Measurements from ENCODE around the gene CDH23.

The CDH23 gene

DNA sequence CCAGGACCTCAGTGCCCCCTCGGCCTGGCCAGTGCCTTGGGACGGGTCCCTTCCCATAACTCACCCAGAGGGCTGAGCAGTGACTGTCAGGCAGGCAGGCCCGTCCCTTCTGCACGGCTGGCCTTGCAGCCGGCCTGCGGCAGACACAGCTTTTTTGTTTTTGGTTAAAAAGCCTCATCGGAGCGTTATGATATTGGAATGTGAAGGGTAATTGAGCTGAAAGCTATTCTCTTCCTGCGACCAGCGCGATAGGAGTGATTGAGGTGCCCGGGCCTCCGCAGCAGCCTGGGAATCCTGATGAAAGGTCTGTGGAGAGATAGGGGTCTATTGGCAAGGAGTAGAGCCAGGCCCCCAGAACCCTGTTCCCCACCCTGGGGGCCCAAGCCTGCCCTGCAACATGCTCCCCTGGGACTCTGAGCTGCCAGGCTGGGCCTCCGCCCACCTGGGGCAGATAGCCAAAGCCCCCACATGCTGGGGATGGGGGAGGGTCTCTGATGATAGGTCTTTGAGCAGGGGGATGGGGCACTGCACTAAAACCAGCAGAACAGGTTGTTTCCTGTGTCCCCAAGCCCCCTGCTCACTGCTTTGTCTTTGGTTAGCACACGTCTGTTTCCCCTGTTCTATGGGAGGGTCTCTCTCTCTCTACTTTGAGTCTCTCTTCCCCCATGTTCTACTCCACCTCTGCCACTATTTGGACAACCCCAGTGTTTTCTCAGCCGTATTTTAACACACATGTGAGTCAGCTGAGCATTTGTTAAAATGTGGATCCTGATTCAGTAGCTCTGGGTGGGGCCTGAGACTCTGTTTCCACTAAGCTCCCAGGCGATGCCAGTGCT lies 131.9 kb downstream of the CDH23 start:
- Histone ChIP-seq H3K9ac (ENCODE audit: low read depth in 1 of 2, low read length in 2 of 2) (no peak overlapping the region), H3K27me3 (ENCODE audit: control insufficient read depth in 2 of 2, insufficient read depth in 2 of 2, low read length in 2 of 2) (no peaks in the 10 kb centered on the region), H3K4me3 (ENCODE audit: low read length in 2 of 2) (no peak overlapping the region), H3K36me3 (ENCODE audit: control insufficient read depth in 2 of 2, insufficient read depth in 2 of 2, low read length in 2 of 2) (no peaks in the 10 kb centered on the region), H3K27ac (ENCODE audit: low read depth in 2 of 2, low read length in 2 of 2) (no peak overlapping the region), H3K4me1 (ENCODE audit: control insufficient read depth in 2 of 2, insufficient read depth in 2 of 2, low read length in 2 of 2) (peaks cover 0 to 9% of the 10 kb centered on the region in 2 donors), H3K9me3 (ENCODE audit: control insufficient read depth in 2 of 2, low read length in 2 of 2) (no peaks in the 10 kb centered on the region)

DNA sequence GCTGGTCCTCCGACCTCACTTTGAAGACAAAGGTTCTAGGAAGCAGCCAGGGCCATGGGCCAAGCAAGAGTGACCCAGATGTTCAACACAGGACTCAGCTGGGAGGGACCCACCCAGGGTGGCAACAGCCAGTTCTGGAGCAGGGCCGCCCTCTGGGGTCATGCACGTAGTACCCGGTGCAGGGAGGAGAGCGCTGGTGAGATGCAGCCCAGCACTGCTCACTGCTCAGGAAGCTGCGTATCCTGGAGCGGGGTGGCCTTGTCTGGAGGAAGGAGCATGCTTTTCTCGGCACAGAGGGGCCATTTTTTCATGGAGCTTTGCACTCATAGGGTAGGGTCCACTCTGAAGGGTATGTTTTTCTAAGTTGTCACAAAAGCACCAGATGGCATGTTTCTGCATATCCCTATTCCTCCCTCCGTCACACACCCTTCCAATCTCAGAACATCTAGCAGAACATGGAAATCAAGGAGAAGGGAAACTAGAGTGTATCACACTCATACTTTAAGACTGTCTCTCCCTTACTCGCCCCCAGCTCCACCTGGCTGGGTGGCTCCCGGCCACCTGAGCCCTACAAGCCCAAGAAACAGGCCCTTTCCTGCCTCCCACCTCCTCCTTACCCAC lies 132.6 kb downstream of the CDH23 start:
- Histone ChIP-seq H3K27me3 (ENCODE audit: control insufficient read depth in 2 of 2, insufficient read depth in 2 of 2, low read length in 2 of 2) (no peaks in the 10 kb centered on the region), H3K27ac (ENCODE audit: low read depth in 2 of 2, low read length in 2 of 2) (no peak overlapping the region), H3K4me1 (ENCODE audit: control insufficient read depth in 2 of 2, insufficient read depth in 2 of 2, low read length in 2 of 2) (peaks cover 0 to 9% of the 10 kb centered on the region in 2 donors), H3K4me3 (ENCODE audit: low read length in 2 of 2) (no peak overlapping the region), H3K9ac (ENCODE audit: low read depth in 1 of 2, low read length in 2 of 2) (no peak overlapping the region), H3K36me3 (ENCODE audit: control insufficient read depth in 2 of 2, insufficient read depth in 2 of 2, low read length in 2 of 2) (no peaks in the 10 kb centered on the region), H3K9me3 (ENCODE audit: control insufficient read depth in 2 of 2, low read length in 2 of 2) (no peaks in the 10 kb centered on the region)

DNA sequence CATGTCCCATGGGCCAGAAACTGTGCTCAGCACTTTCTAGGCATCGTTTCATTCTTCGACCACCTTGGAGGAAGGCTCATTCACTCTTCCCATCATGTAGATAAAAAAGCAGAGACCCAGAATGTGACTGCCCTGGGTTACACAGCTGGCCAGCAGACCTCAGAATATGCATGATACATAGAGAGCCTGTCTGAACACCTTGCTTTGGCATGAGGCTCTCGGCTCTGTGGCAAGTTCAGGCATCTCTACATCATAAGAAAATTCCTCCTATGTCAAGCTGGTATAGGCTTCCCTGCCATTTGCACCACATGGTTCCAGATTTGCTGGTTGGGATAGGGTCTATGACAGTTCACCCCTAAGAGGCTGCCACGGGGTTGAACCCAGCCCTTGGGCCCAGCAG lies 134.1 kb downstream of the CDH23 start:
- Histone ChIP-seq H3K4me1 (ENCODE audit: control insufficient read depth in 2 of 2, insufficient read depth in 2 of 2, low read length in 2 of 2) (peaks cover 0 to 9% of the 10 kb centered on the region in 2 donors), H3K36me3 (ENCODE audit: control insufficient read depth in 2 of 2, insufficient read depth in 2 of 2, low read length in 2 of 2) (no peaks in the 10 kb centered on the region), H3K9me3 (ENCODE audit: control insufficient read depth in 2 of 2, low read length in 2 of 2) (no peaks in the 10 kb centered on the region)

DNA sequence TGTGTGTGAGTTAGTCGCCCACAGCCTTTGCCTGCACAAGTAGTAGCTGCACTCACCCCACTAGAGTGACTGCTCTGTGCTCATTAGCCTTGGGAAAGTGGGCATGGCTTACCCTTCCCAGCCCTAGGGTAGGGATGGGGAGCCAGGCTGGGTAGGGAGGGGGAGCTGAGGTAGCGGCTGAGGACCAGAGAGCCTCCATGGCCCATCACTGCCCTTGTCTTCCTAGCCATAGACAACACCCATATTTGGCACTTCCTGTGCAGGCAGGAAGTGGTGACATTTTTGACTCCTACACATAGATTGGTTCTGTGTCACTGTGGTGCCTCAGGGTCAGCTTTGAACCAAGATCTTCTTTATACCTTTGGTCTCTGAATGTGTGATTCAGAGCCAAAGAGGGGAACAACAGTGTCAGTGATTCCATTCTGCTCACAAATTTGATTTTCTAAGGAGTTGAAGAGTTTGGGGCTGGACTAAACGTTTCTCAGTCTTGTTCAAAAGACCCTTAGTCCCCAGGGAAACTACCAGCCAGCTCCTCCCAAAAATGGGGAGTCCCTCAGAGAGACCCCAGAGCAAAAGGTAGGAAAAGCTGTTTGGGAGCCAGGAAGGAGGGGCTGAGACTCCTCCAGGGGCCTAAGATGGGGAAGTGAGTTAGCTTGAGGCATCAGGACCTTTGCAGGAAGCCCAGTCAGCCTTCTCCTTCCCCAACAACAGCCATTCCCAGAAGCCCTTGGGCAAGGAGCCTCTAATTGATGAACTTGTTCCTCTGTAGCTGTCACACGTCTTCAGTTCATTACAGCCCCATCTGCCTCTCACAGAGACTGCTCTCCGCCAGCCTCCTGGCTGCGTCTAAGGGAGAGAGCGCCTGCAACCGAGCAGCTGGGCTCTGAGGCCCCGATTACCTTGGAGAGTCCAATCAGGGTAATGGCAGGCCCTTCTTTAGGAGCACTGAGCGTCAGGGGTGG lies 135.0 kb downstream of the CDH23 start:
- Histone ChIP-seq H3K27me3 (ENCODE audit: control insufficient read depth in 2 of 2, insufficient read depth in 2 of 2, low read length in 2 of 2) (no peaks in the 10 kb centered on the region), H3K9me3 (ENCODE audit: control insufficient read depth in 2 of 2, low read length in 2 of 2) (no peaks in the 10 kb centered on the region), H3K36me3 (ENCODE audit: control insufficient read depth in 2 of 2, insufficient read depth in 2 of 2, low read length in 2 of 2) (no peaks in the 10 kb centered on the region), H3K27ac (ENCODE audit: low read depth in 2 of 2, low read length in 2 of 2) (no peak overlapping the region), H3K9ac (ENCODE audit: low read depth in 1 of 2, low read length in 2 of 2) (no peak overlapping the region), H3K4me1 (ENCODE audit: control insufficient read depth in 2 of 2, insufficient read depth in 2 of 2, low read length in 2 of 2) (peaks cover 0 to 8% of the 10 kb centered on the region in 2 donors), H3K4me3 (ENCODE audit: low read length in 2 of 2) (no peak overlapping the region)

More for the DNA sequence above, 134.1 kb downstream of the CDH23 start:
- no peak overlapping the region for H3K27ac ChIP-seq (ENCODE audit: low read depth in 2 of 2, low read length in 2 of 2)
- no peak overlapping the region for H3K4me3 ChIP-seq (ENCODE audit: low read length in 2 of 2)
- no peaks in the 10 kb centered on the region for H3K27me3 ChIP-seq (ENCODE audit: control insufficient read depth in 2 of 2, insufficient read depth in 2 of 2, low read length in 2 of 2)
- H3K9ac ChIP-seq (ENCODE audit: low read depth in 1 of 2, low read length in 2 of 2) = no peak overlapping the region

DNA sequence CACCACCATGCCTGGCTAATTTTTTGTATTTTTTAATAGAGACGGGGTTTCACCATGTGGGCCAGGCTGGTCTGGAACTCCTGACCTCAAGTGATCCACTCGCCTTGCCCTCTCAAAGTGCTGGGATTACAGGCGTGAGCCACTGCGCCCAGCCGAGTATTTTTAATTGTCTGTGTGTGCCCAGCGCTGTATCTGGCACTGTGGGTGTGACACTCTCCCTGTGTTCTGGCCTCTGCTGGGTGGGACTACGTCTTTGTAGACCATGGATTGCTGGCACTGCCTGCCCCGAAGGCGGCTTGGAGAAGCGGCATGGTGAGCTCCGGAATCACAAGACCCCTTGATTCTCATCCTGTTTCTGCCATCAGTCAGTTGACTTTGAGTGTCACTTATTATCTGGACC lies 136.2 kb downstream of the CDH23 start:
- H3K4me3 ChIP-seq (ENCODE audit: low read length in 2 of 2) = no peak overlapping the region
- H3K27me3 ChIP-seq (ENCODE audit: control insufficient read depth in 2 of 2, insufficient read depth in 2 of 2, low read length in 2 of 2) = no peaks in the 10 kb centered on the region
- no peaks in the 10 kb centered on the region for H3K36me3 ChIP-seq (ENCODE audit: control insufficient read depth in 2 of 2, insufficient read depth in 2 of 2, low read length in 2 of 2)
- no peaks in the 10 kb centered on the region for H3K9me3 ChIP-seq (ENCODE audit: control insufficient read depth in 2 of 2, low read length in 2 of 2)
- no peak overlapping the region for H3K27ac ChIP-seq (ENCODE audit: low read depth in 2 of 2, low read length in 2 of 2)
- no peak overlapping the region for H3K9ac ChIP-seq (ENCODE audit: low read depth in 1 of 2, low read length in 2 of 2)
- no peaks in the 10 kb centered on the region for H3K4me1 ChIP-seq (ENCODE audit: control insufficient read depth in 2 of 2, insufficient read depth in 2 of 2, low read length in 2 of 2)

DNA sequence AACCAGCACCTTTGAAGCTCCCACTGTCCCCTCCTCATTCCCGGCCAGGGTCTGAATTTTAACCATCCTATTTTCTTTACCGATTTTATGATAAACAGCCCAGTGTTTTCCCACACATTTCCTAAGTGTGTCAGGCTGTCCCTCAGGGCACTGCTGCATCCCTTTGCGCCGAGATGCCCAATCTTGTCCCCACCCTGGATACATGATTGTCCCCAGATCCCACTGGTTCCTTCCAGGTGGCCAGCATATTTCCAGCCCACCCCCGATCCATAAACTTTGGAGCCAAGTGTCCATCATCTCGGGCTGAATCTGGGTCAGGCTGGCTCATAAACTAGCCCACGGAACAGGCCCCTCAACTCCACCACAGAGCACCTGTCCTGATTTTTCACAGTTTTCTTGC lies 137.2 kb downstream of the CDH23 start:
- H3K27me3 ChIP-seq (ENCODE audit: control insufficient read depth in 2 of 2, insufficient read depth in 2 of 2, low read length in 2 of 2) = no peaks in the 10 kb centered on the region
- H3K27ac ChIP-seq (ENCODE audit: low read depth in 2 of 2, low read length in 2 of 2) = no peak overlapping the region
- no peaks in the 10 kb centered on the region for H3K4me1 ChIP-seq (ENCODE audit: control insufficient read depth in 2 of 2, insufficient read depth in 2 of 2, low read length in 2 of 2)
- no peaks in the 10 kb centered on the region for H3K36me3 ChIP-seq (ENCODE audit: control insufficient read depth in 2 of 2, insufficient read depth in 2 of 2, low read length in 2 of 2)
- no peak overlapping the region for H3K4me3 ChIP-seq (ENCODE audit: low read length in 2 of 2)
- no peaks in the 10 kb centered on the region for H3K9me3 ChIP-seq (ENCODE audit: control insufficient read depth in 2 of 2, low read length in 2 of 2)
- H3K9ac ChIP-seq (ENCODE audit: low read depth in 1 of 2, low read length in 2 of 2) = no peak overlapping the region

DNA sequence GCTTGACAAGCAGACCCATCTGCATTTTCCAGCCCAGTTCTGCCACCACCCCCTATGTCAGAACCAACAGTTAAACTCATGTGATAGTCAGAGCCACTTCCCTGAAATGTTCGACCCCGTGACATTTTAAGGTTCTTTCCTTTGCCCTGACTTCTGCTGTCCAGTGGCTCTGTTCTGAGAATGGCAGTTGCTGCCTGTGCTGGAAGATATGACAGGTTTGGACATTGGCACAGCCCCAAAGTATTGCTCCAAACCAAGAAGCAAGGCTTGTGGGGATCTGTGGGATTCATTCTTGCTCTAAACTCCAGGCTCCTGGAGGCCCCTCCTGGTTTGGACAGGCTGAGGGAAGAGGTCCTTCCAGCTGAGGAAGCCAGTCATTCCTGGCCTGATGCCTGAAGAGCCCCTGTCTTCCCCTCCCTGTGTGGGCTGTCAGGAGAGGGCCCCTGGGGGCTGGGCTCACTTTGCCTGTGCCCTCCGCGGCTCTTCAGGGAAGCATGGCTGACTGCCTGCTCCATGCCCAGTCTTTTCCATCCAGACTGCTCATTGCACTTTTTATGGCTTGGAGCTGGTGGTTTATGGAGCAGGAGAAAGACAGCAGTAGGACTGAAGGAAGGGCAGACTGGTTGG lies 138.0 kb downstream of the CDH23 start:
- no peaks in the 10 kb centered on the region for H3K36me3 ChIP-seq (ENCODE audit: control insufficient read depth in 2 of 2, insufficient read depth in 2 of 2, low read length in 2 of 2)
- H3K9ac ChIP-seq (ENCODE audit: low read depth in 1 of 2, low read length in 2 of 2) = no peak overlapping the region
- no peak overlapping the region for H3K27ac ChIP-seq (ENCODE audit: low read depth in 2 of 2, low read length in 2 of 2)
- H3K9me3 ChIP-seq (ENCODE audit: control insufficient read depth in 2 of 2, low read length in 2 of 2) = no peaks in the 10 kb centered on the region
- no peak overlapping the region for H3K4me3 ChIP-seq (ENCODE audit: low read length in 2 of 2)
- H3K4me1 ChIP-seq (ENCODE audit: control insufficient read depth in 2 of 2, insufficient read depth in 2 of 2, low read length in 2 of 2) = no peaks in the 10 kb centered on the region
- H3K27me3 ChIP-seq (ENCODE audit: control insufficient read depth in 2 of 2, insufficient read depth in 2 of 2, low read length in 2 of 2) = no peaks in the 10 kb centered on the region

DNA sequence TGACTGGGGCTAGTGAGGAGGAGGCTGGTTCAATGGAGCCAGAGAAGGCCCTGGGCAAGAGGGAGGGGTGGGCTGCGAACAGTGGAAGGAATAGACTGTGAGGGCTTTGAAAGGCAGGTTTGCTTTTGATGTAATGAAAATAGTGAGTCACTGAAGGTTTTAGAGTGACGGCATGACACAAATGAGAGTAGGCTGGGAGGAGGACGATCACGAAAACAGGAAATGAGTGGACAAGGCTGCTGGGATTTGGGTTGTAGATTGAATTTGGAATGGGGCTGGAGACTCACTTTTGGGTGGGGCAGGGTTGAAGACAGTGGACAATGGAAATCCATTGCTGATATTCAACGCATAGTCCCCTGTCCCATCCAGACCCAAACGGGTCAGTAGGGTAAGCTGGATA lies 139.6 kb downstream of the CDH23 start:
- no peaks in the 10 kb centered on the region for H3K9me3 ChIP-seq (ENCODE audit: control insufficient read depth in 2 of 2, low read length in 2 of 2)
- no peaks in the 10 kb centered on the region for H3K4me1 ChIP-seq (ENCODE audit: control insufficient read depth in 2 of 2, insufficient read depth in 2 of 2, low read length in 2 of 2)
- no peaks in the 10 kb centered on the region for H3K36me3 ChIP-seq (ENCODE audit: control insufficient read depth in 2 of 2, insufficient read depth in 2 of 2, low read length in 2 of 2)
- H3K4me3 ChIP-seq (ENCODE audit: low read length in 2 of 2) = no peak overlapping the region
- no peak overlapping the region for H3K27ac ChIP-seq (ENCODE audit: low read depth in 2 of 2, low read length in 2 of 2)
- H3K9ac ChIP-seq (ENCODE audit: low read depth in 1 of 2, low read length in 2 of 2) = no peak overlapping the region
- peaks cover 2 to 3% of the 10 kb centered on the region in 2 donors for H3K27me3 ChIP-seq (ENCODE audit: control insufficient read depth in 2 of 2, insufficient read depth in 2 of 2, low read length in 2 of 2)

DNA sequence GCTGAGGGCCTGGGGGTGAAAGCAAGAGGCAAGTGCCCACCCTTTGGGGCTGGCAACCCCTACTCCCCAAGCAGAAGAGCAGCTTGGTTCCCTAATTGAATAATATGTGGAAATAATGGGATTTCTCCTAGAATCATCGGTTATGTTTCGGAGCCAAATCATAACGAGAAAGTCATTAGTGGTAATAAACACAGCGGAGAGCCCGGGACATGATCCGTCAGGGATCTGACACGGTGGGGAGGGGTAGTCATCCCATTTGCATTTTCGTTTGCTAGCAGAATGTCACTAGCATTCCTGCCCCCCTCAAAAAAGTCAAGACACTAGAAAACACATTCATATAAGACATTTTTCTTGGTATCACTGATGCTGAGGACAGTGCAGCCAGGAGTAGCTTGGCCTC lies 140.4 kb downstream of the CDH23 start:
- H3K27ac ChIP-seq (ENCODE audit: low read depth in 2 of 2, low read length in 2 of 2) = no peak overlapping the region
- no peaks in the 10 kb centered on the region for H3K36me3 ChIP-seq (ENCODE audit: control insufficient read depth in 2 of 2, insufficient read depth in 2 of 2, low read length in 2 of 2)
- no peaks in the 10 kb centered on the region for H3K4me1 ChIP-seq (ENCODE audit: control insufficient read depth in 2 of 2, insufficient read depth in 2 of 2, low read length in 2 of 2)
- H3K9me3 ChIP-seq (ENCODE audit: control insufficient read depth in 2 of 2, low read length in 2 of 2) = no peaks in the 10 kb centered on the region
- H3K27me3 ChIP-seq (ENCODE audit: control insufficient read depth in 2 of 2, insufficient read depth in 2 of 2, low read length in 2 of 2) = peaks cover 2 to 3% of the 10 kb centered on the region in 2 donors
- H3K9ac ChIP-seq (ENCODE audit: low read depth in 1 of 2, low read length in 2 of 2) = no peak overlapping the region
- H3K4me3 ChIP-seq (ENCODE audit: low read length in 2 of 2) = no peak overlapping the region
